ENCODE measurements around the gene INPP4A. TPM values are rescaled to one million over a fixed set of nuclear protein-coding genes. Genes with fewer than 3 reads are reported as not detected.

The INPP4A gene
- total and polyA plus RNA-seq, 3 experiments from 2014 or later = 41.0 to 61.4 (median 46.9) TPM

GRCh38 chr2:98507891-98508708, 63.4 kb downstream of the INPP4A start:
- Mint-ChIP-seq H3K4me1 (peaks cover 92 to 100% (median 100%) of the 10 kb centered on the region in 3 donors), H3K27ac (peak overlapping the region; percentile 81 to 94 (median 90)), H3K27me3 (no peaks in the 10 kb centered on the region), H3K9me3 (no peaks in the 10 kb centered on the region), H3K4me3 (peak overlapping the region in 4 of 7 donors; percentile 55 to 74 (median 62)), H3K36me3 (peaks cover 0 to 54% (median 6%) of the 10 kb centered on the region in 3 donors)
- H3K4me3 ChIP-seq (ENCODE audit: low read length) = no peak overlapping the region
- no peaks in the 10 kb centered on the region for H3K9me3 ChIP-seq (ENCODE audit: low read length)
- no peaks in the 10 kb centered on the region for H3K27me3 ChIP-seq (ENCODE audit: insufficient read depth, low read length, poor library complexity, severe bottlenecking)
- peaks cover 96% of the 10 kb centered on the region for H3K4me1 ChIP-seq (ENCODE audit: insufficient read depth, low read length)
- DNase-seq = no peak
- peak overlapping the region; percentile 49 for H3K27ac ChIP-seq (ENCODE audit: low read depth, low read length)
- ChIA-PET POLR2A (interaction anchor here (1.3 kb wide), 1 partner anchor 41 kb away, joined by 3 read pairs; no protein-coding TSS in a partner anchor), CTCF (interaction anchor here (0.9 to 1.9 kb wide), 2 partner anchors 20 to 96 kb away, joined by 4 read pairs; no protein-coding TSS in a partner anchor)
- H3K36me3 ChIP-seq (ENCODE audit: insufficient read depth, low read length) = peaks cover 6% of the 10 kb centered on the region

- Histone ChIP-seq H3K27me3 (ENCODE audit: insufficient read depth, low read length, poor library complexity, severe bottlenecking) (no peaks in the 10 kb centered on the region), H3K4me3 (ENCODE audit: low read length) (no peak overlapping the region), H3K9me3 (ENCODE audit: low read length) (no peaks in the 10 kb centered on the region), H3K27ac (ENCODE audit: low read depth, low read length) (peak overlapping the region; percentile 49), H3K4me1 (ENCODE audit: insufficient read depth, low read length) (peaks cover 95% of the 10 kb centered on the region), H3K36me3 (ENCODE audit: insufficient read depth, low read length) (peaks cover 6% of the 10 kb centered on the region)
- peak overlapping the region; percentile 81 to 94 (median 90) for H3K27ac Mint-ChIP-seq
- peaks cover 0 to 51% (median 6%) of the 10 kb centered on the region in 3 donors for H3K36me3 Mint-ChIP-seq
- peak overlapping the region in 5 of 7 donors; percentile 6 to 74 (median 58) for H3K4me3 Mint-ChIP-seq
- ChIA-PET POLR2A (interaction anchor here (1.3 kb wide), 1 partner anchor 41 kb away, joined by 3 read pairs; no protein-coding TSS in a partner anchor), CTCF (interaction anchor here (1.9 kb wide), 1 partner anchor 96 kb away, joined by 4 read pairs; no protein-coding TSS in a partner anchor)
- H3K9me3 Mint-ChIP-seq = no peaks in the 10 kb centered on the region
- H3K27me3 Mint-ChIP-seq = no peaks in the 10 kb centered on the region
- DNase-seq = peak; percentile 14 to 86 (median 49)
- peaks cover 91 to 100% (median 100%) of the 10 kb centered on the region in 3 donors for H3K4me1 Mint-ChIP-seq
Measured at GRCh38 chr2:98508709-98509066, 64.0 kb downstream of the INPP4A start.

DNA sequence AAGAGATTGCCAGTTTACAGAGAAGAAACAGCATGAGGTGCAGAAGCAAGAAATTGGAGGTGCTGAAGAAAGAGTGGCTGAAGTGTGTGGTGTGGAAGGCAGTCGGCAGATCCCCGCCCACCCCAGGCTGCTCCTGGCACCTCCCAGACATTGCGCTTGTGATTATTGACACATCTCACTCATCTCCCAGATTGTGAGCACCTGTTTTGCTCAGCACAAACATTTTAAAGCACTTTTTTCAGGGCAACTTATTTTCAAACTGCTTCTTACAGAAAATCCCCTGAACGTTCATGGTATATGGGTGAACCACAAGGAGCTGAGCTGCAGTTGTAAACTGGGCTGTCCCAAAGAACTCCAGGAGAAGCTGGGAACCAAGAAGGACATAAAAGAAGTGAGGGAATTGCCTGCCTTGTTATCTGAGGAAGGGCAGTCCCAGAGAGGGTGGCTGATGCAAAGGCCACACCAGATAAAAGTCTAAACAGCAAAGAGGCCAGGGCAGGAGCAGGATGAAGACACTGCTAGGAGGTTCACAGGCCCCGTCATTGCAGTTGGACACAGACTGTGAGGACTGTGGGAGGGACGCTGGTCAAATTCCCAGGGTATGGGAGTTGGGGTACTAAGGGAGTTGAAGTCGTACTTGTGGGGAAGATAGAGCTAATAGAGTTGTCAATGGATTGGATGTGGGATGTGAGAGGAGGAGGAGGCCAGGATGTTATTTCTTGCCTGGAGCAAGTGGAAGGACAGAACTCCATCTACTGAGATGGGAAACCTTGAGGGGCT, 65.1 kb downstream of the INPP4A start:
- peak overlapping the region; percentile 49 for H3K27ac ChIP-seq (ENCODE audit: low read depth, low read length)
- peaks cover 97% of the 10 kb centered on the region for H3K4me1 ChIP-seq (ENCODE audit: insufficient read depth, low read length)
- peaks cover 6% of the 10 kb centered on the region for H3K36me3 ChIP-seq (ENCODE audit: insufficient read depth, low read length)
- no peak overlapping the region for H3K4me3 ChIP-seq (ENCODE audit: low read length)
- H3K4me1 Mint-ChIP-seq = peaks cover 89 to 99% (median 98%) of the 10 kb centered on the region in 3 donors
- H3K4me3 Mint-ChIP-seq = peak overlapping the region in 1 of 7 donors; percentile 68
- no peak for DNase-seq
- H3K9me3 ChIP-seq (ENCODE audit: low read length) = no peaks in the 10 kb centered on the region
- peaks cover 0 to 43% (median 4%) of the 10 kb centered on the region in 3 donors for H3K36me3 Mint-ChIP-seq
- peak overlapping the region; percentile 17 to 94 (median 86) for H3K27ac Mint-ChIP-seq
- ChIA-PET CTCF (interaction anchor here (1.9 kb wide), 1 partner anchor 97 kb away, joined by 4 read pairs; no protein-coding TSS in a partner anchor), POLR2A (interaction anchor here (0.6 kb wide), 2 partner anchors 9 to 261 kb away, joined by 4 read pairs; no protein-coding TSS in a partner anchor)
- H3K27me3 Mint-ChIP-seq = no peaks in the 10 kb centered on the region
- no peaks in the 10 kb centered on the region for H3K9me3 Mint-ChIP-seq
- H3K27me3 ChIP-seq (ENCODE audit: insufficient read depth, low read length, poor library complexity, severe bottlenecking) = no peaks in the 10 kb centered on the region

DNA sequence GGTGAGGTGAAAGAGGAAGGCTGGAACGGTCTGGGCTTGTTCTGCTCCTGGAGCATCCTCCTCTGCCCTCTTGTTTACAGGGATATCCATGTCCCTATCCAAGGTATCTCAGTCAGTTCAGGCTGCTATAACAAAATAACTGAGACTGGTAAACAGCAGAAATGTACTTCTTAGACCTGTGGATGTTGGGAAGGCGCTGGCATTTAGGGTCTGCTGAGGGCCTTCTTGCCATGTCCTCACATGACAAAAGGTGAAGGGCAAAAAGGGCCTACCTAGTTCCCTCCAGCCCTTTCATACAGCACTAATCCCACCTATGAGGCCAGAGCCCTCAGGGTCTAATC, 65.6 kb downstream of the INPP4A start:
- Mint-ChIP-seq H3K27ac (peak overlapping the region; percentile 17 to 94 (median 57)), H3K9me3 (no peaks in the 10 kb centered on the region), H3K4me1 (peaks cover 88 to 99% (median 96%) of the 10 kb centered on the region in 3 donors), H3K27me3 (no peaks in the 10 kb centered on the region), H3K4me3 (peak overlapping the region in 1 of 7 donors; percentile 68), H3K36me3 (peaks cover 0 to 41% (median 4%) of the 10 kb centered on the region in 3 donors)
- Histone ChIP-seq H3K27ac (ENCODE audit: low read depth, low read length) (peak overlapping the region; percentile 6), H3K4me1 (ENCODE audit: insufficient read depth, low read length) (peaks cover 97% of the 10 kb centered on the region), H3K4me3 (ENCODE audit: low read length) (no peak overlapping the region), H3K36me3 (ENCODE audit: insufficient read depth, low read length) (peaks cover 6% of the 10 kb centered on the region), H3K27me3 (ENCODE audit: insufficient read depth, low read length, poor library complexity, severe bottlenecking) (no peaks in the 10 kb centered on the region), H3K9me3 (ENCODE audit: low read length) (no peaks in the 10 kb centered on the region)
- ChIA-PET CTCF (no interaction called here), POLR2A (interaction anchor here (0.6 kb wide), 1 partner anchor 261 kb away, joined by 4 read pairs; no protein-coding TSS in a partner anchor)
- no peak for DNase-seq

- ChIA-PET CTCF (no interaction called here), POLR2A (interaction anchor here (0.5 to 1.1 kb wide), 2 partner anchors 37 to 48 kb away, joined by 3 to 4 read pairs; no protein-coding TSS in a partner anchor)
- peaks cover 1% of the 10 kb centered on the region for H3K36me3 ChIP-seq (ENCODE audit: insufficient read depth, low read length)
- H3K27ac ChIP-seq (ENCODE audit: low read depth, low read length) = no peak overlapping the region
- H3K4me3 Mint-ChIP-seq = peak overlapping the region in 5 of 7 donors; percentile 7 to 63 (median 44)
- no peaks in the 10 kb centered on the region for H3K27me3 ChIP-seq (ENCODE audit: insufficient read depth, low read length, poor library complexity, severe bottlenecking)
- H3K4me1 ChIP-seq (ENCODE audit: insufficient read depth, low read length) = peaks cover 96% of the 10 kb centered on the region
- peaks cover 0 to 32% (median 4%) of the 10 kb centered on the region in 3 donors for H3K36me3 Mint-ChIP-seq
- H3K9me3 ChIP-seq (ENCODE audit: low read length) = no peaks in the 10 kb centered on the region
- no peaks in the 10 kb centered on the region for H3K9me3 Mint-ChIP-seq
- no peak for DNase-seq
- peak overlapping the region in 7 of 8 donors; percentile 23 to 82 (median 62) for H3K27ac Mint-ChIP-seq
- peaks cover 89 to 99% (median 96%) of the 10 kb centered on the region in 3 donors for H3K4me1 Mint-ChIP-seq
- no peaks in the 10 kb centered on the region for H3K27me3 Mint-ChIP-seq
- no peak overlapping the region for H3K4me3 ChIP-seq (ENCODE audit: low read length)
Measured at GRCh38 chr2:98511981-98512380, 67.3 kb downstream of the INPP4A start.

- Histone ChIP-seq H3K27ac (ENCODE audit: low read depth, low read length) (no peak overlapping the region), H3K4me3 (ENCODE audit: low read length) (no peak overlapping the region), H3K9me3 (ENCODE audit: low read length) (no peaks in the 10 kb centered on the region), H3K4me1 (ENCODE audit: insufficient read depth, low read length) (peaks cover 94% of the 10 kb centered on the region), H3K36me3 (ENCODE audit: insufficient read depth, low read length) (no peaks in the 10 kb centered on the region), H3K27me3 (ENCODE audit: insufficient read depth, low read length, poor library complexity, severe bottlenecking) (no peaks in the 10 kb centered on the region)
- ChIA-PET CTCF (no interaction called here), POLR2A (interaction anchor here (1.1 kb wide), 1 partner anchor 48 kb away, joined by 4 read pairs; no protein-coding TSS in a partner anchor)
- no peaks in the 10 kb centered on the region for H3K9me3 Mint-ChIP-seq
- peak overlapping the region in 1 of 7 donors; percentile 2 for H3K4me3 Mint-ChIP-seq
- peaks cover 91 to 99% (median 96%) of the 10 kb centered on the region in 3 donors for H3K4me1 Mint-ChIP-seq
- H3K36me3 Mint-ChIP-seq = peaks cover 0 to 26% (median 2%) of the 10 kb centered on the region in 3 donors
- H3K27me3 Mint-ChIP-seq = no peaks in the 10 kb centered on the region
- H3K27ac Mint-ChIP-seq = peak overlapping the region in 6 of 8 donors; percentile 1 to 82 (median 48)
- no peak for DNase-seq
Measured at GRCh38 chr2:98512699-98513098, 68.0 kb downstream of the INPP4A start.

- no peak overlapping the region for H3K27ac ChIP-seq (ENCODE audit: low read depth, low read length)
- CTCF ChIA-PET = interaction anchor here (1.0 to 1.7 kb wide), 4 partner anchors 26 to 102 kb away, joined by 3 to 7 read pairs (median 4); no protein-coding TSS in a partner anchor
- Mint-ChIP-seq H3K4me1 (peaks cover 87 to 96% (median 90%) of the 10 kb centered on the region in 3 donors), H3K4me3 (no peak overlapping the region), H3K27ac (peak overlapping the region in 7 of 8 donors; percentile 16 to 79 (median 70)), H3K27me3 (no peaks in the 10 kb centered on the region), H3K36me3 (peaks cover 0 to 20% (median 2%) of the 10 kb centered on the region in 3 donors), H3K9me3 (no peaks in the 10 kb centered on the region)
- POLR2A ChIA-PET = no interaction called here
- H3K9me3 ChIP-seq (ENCODE audit: low read length) = no peaks in the 10 kb centered on the region
- no peak for DNase-seq
- H3K4me3 ChIP-seq (ENCODE audit: low read length) = no peak overlapping the region
- H3K36me3 ChIP-seq (ENCODE audit: insufficient read depth, low read length) = no peaks in the 10 kb centered on the region
- peaks cover 90% of the 10 kb centered on the region for H3K4me1 ChIP-seq (ENCODE audit: insufficient read depth, low read length)
- no peaks in the 10 kb centered on the region for H3K27me3 ChIP-seq (ENCODE audit: insufficient read depth, low read length, poor library complexity, severe bottlenecking)
Measured at GRCh38 chr2:98514096-98514639, 69.5 kb downstream of the INPP4A start.

Measured in CD8-positive, alpha-beta memory T cell (primary cell).